Measurements from ENCODE around the gene SLC22A3.
"Not testable (repeated sequence)": the region's sequence is repeated elsewhere in the genome, so short reads cannot be mapped to it uniquely, and the experiment has no call there.

SLC22A3 gene, protein sequence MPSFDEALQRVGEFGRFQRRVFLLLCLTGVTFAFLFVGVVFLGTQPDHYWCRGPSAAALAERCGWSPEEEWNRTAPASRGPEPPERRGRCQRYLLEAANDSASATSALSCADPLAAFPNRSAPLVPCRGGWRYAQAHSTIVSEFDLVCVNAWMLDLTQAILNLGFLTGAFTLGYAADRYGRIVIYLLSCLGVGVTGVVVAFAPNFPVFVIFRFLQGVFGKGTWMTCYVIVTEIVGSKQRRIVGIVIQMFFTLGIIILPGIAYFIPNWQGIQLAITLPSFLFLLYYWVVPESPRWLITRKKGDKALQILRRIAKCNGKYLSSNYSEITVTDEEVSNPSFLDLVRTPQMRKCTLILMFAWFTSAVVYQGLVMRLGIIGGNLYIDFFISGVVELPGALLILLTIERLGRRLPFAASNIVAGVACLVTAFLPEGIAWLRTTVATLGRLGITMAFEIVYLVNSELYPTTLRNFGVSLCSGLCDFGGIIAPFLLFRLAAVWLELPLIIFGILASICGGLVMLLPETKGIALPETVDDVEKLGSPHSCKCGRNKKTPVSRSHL

GRCh38 chr6:160348223-160349019, at the start of gene SLC22A3:
TSS of gene SLC22A3 (plus strand) at chr6:160348378. CDS start at chr6:160348420, 42 bp downstream.
- no peak for FAIRE-seq

- no peak for FAIRE-seq
Observed at GRCh38 chr6:160299559-160299958, 48.6 kb upstream of the SLC22A3 start.

DNA sequence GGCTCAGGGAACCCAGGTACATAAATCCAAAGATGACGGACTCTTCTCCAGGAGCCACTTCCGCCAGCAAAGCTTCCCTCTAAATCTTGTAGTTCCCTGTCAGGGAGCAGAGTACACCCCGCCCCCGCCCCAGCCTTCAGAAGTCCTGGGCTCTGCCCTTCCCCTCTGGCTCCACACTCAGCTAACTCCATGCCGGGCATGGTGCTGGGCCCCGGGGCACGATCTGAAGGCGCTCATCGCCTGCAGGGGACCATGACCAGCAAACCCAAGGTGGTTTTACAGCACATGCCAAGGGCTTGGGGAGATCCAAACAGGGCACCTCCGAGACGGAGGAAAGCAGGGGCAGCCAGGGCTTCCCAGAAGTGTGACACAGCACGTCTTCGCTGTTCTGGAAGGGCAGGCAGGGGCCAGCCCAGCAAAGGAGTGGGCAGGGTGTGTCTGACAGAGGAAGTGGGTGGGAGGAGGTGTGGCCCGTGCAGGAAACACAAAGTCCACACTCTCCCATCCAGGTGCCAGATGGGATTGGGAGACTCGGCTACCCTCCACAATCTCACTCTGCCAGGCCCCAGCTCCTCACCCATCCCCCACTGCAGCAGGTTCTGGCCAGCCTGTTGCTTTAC, 48.0 kb upstream of the SLC22A3 start:
- no peak for FAIRE-seq

DNA sequence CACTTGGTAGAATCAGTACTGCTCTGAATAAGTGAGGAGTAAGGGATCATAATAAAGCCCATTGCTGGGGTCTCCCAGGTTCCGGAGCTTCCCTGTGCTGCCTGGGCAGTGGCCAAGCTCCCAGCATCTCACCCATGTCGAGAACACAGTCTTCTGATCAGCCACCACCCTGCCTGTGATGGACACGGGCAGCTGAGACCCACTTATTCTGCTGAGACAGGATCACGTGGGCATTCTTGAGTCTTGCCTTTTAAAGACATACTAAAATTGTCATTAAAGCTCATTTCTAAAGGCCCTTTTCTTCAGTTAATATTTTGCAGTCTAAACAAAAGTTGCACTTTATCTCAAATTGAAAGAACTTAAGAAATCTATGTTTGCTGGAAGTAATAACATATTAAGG, 46.8 kb upstream of the SLC22A3 start:
- FAIRE-seq, result no peak

- not testable (repeated sequence) for FAIRE-seq
Observed at GRCh38 chr6:160302431-160303082, 45.6 kb upstream of the SLC22A3 start.

GRCh38 chr6:160303806-160304205, 44.4 kb upstream of the SLC22A3 start:
- FAIRE-seq, result no peak

- FAIRE-seq, result no peak
Observed at GRCh38 chr6:160305926-160306713, 42.1 kb upstream of the SLC22A3 start.

DNA sequence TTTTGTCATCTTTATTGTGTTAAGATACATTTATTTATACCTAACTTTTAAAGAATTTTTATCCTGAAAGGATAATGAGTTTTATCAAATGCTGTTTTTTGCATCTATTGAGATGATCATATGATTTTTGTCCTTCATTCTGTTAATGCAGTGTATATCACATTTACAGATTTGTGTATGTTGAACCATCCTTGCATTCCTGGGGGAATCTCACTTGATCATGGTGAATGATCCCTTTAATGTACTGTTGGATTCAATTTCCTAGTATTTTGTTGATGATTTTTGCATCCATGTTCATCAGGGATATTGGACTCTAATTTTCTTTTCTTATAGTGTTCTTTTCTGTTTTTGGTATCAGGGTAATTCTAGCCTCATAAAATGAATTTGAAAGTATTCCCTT, 38.5 kb upstream of the SLC22A3 start:
- FAIRE-seq, result no peak

DNA sequence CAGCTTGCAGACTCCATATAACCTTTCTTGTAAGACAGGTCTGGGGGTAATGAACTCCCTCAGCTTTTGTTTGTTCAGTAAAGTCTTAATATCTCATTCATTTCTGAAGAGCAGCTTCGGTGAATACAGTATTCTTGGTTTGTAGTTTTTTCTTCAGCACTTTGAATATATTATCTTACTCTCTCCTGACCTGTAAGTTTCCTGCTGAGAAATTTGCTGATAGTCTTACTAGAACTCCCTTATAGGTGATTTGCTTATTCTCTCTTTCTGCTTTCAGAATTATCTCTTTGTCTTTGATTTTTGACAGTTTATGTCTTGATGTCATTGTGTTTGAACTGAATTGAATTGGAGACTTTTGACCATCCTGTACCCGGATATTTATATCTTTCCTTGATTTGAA, 35.3 kb upstream of the SLC22A3 start:
- FAIRE-seq, result no peak

- no peak for FAIRE-seq
Observed at GRCh38 chr6:160315310-160315709, 32.9 kb upstream of the SLC22A3 start.

DNA sequence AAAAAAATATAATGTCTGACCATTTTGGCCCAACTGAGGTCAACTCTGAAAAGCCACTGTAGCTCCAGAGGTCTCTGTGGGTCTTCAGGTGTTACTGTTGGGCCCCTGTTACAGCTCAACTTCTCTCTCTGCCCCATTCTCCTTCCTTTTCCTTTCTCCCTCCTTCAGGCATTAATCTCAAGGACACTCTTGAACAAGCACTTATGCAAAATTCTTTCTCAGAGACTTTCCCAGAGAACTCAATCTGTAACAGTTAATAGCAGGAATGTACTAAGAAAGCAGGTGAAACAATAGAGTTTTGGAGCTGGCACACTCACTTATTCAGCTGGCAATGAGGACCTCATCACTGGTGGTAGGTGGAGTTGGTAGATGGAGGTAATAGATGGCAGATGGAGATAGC, 31.9 kb upstream of the SLC22A3 start:
- no peak for FAIRE-seq

GRCh38 chr6:160319246-160319645, 28.9 kb upstream of the SLC22A3 start:
- no peak for FAIRE-seq

DNA sequence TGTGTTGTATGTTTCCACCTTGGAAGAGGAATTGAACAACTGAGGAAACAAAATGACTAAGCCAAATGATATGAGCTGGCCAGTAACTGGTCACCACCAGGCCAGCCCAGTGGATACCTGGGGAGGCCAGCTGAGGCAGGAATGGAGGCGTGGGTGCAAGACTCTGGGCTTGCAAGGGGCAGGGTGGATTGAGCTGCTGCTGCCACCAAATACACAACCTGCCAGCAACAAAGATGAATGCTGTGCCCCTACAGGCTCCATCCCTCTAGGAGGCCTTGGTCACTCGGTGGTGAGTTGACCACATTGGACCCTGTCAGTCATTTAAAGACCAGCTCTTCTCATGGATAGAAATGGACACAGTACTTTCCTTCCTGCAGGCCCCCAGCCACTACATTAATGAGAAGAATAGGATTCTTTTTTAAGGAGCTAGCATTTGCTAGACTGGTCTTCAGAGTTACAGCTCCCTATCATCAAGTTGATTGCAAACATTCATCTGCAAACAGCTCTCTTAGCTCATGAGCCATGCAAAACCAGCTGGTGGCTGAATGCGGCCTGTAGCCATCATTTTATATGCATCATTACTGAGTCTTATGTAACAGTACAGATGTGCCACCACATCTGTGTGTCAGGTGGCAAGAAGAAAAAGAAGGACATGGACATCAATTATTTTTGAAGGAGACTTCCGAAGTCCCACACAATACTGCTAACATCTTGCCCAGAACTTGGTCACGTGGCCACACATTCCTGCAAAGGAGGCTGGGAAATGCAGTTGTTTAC, 26.3 kb upstream of the SLC22A3 start:
- FAIRE-seq, result no peak

DNA sequence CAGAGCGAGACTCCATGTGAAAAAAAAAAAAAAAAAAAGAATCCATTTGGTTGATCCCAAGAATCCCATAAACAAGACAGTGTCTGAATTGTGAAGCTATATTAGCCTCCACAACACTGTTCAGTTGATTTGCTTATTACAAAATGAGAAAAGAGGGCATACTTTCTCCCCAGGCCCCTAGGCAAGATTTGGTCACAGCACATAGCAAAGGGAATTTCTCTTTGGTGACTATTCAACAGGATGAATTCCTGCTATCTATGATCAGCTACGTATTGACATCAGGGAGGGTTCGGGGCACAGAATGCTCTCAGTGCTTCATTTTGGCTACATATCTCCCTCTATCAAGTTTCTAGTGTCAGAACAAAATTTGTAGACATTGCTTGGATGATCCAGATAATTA, 20.2 kb upstream of the SLC22A3 start:
- FAIRE-seq, result no peak

- FAIRE-seq, result no peak
Observed at GRCh38 chr6:160328447-160328846, 19.7 kb upstream of the SLC22A3 start.

DNA sequence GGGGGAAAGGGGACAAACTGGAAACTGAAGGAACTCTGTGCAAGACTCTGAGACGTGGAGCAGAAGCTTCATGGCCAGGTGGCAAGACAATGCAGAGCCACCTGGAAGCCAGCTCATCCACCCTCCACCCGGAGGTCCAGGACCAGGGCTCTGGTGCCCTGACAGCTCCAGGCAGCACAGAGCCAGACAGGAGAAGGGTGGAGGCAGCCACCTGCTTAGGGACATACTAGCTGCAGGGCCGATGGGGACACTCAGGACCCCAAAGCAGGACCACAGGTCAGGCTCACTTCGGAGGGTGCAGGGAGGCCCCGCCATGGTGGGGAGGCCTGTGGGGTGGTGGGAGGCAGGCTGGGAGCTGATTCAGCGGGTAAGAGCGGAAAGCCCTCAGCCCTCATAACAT, 19.0 kb upstream of the SLC22A3 start:
- FAIRE-seq, result no peak

DNA sequence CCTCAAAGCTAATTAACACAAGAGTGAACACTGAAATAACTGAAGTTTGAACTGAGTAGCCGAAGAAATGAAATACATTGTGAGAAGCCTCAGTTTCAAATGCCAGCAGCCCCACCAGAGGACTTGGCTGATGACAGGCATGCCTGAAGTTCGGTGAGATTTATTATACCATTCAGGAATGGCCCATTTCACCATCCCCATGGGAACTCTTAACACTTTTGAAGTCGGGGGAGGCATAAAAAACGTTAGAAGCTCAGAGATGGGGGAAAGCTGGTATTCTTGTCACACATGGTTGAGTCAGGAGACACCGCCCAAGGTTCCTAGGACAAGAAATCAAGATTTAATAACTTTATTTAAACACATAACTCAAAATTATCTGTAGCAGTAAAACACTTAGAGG, 17.6 kb upstream of the SLC22A3 start:
- no peak for FAIRE-seq

- no peak for FAIRE-seq
Observed at GRCh38 chr6:160331204-160331603, 17.0 kb upstream of the SLC22A3 start.

DNA sequence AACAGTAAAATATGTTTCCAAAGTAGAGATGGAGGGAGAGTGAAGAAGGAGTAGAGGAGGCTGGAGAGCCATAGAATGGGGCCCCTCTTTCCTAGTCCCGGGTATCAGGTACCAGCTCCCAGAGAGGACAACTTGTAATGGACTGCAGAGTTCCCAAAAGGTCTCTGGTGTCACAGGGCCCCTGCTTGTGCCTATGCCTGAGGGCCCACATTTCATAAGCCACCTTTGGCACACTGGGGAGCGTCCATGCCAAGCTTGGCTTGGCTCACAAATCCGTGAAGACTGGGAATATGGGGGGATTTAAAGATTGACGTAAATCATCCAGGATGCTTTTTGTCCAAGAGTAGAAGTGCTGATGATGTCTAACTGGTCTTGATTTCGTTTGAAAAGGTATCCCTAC, 16.4 kb upstream of the SLC22A3 start:
- no peak for FAIRE-seq

GRCh38 chr6:160333101-160333500, 15.1 kb upstream of the SLC22A3 start:
- FAIRE-seq, result no peak

- no peak for FAIRE-seq
Observed at GRCh38 chr6:160333841-160334240, 14.3 kb upstream of the SLC22A3 start.
